Heart right ventricle (tissue), 16 donors: ENCODE results near the gene CORO1C. TPM values are rescaled to one million over a fixed set of nuclear protein-coding genes. Genes with fewer than 3 reads are reported as not detected.

Experiments used
- ATAC-seq, 8 donors: fragments of 200-7000 bp; cut with Tn5 transposase; one replicate each; pipeline ENCODE4 v1.9.1; 2020; ENCODE audit warnings: mild to moderate bottlenecking in 8 of 8, moderate library complexity in 8 of 8, moderate number of reproducible peaks in 1 of 8
- DNase-seq, 2 donors: peaks; one replicate each; pipeline ENCODE4 v3.0.0-alpha.2; 2020
- H3K27ac ChIP-seq, 10 donors: fragments of 200-600 bp; sonication (generic) in 2 of 10; one replicate each; pipeline versions ENCODE4 v1.5.0 to v1.8.0; 2020 to 2022; ENCODE audit warnings: mild to moderate bottlenecking in 3 of 10
- H3K27me3 ChIP-seq, 7 donors: fragments of 200-600 bp; one replicate each; pipeline ENCODE4 v1.8.0; 2021 to 2022; ENCODE audit warnings: mild to moderate bottlenecking in 2 of 7
- H3K36me3 ChIP-seq, 9 donors: fragments of 200-600 bp; sonication (generic) in 1 of 9; one replicate each; pipeline versions ENCODE4 v1.5.0 to v1.8.0; 2020 to 2022; ENCODE audit warnings: mild to moderate bottlenecking in 2 of 9
- H3K4me1 ChIP-seq, 9 donors: fragments of 200-600 bp; sonication (generic) in 1 of 9; one replicate each; pipeline versions ENCODE4 v1.5.0 to v1.8.0; 2020 to 2022; ENCODE audit warnings: mild to moderate bottlenecking in 4 of 9
- H3K4me3 ChIP-seq, 10 donors: fragments of 200-600 bp; sonication (generic) in 2 of 10; one replicate each; pipeline versions ENCODE4 v1.5.0 to v1.8.0; 2020 to 2022; ENCODE audit warnings: mild to moderate bottlenecking in 7 of 10, moderate library complexity in 2 of 10
- H3K9me3 ChIP-seq, 11 donors: fragments of 200-600 bp in 10 of 11; sonication (generic) in 2 of 11; one replicate each; pipeline versions ENCODE4 v1.5.0 to v1.8.0; 2013 to 2022; ENCODE audit warnings: mild to moderate bottlenecking in 2 of 11, control low read depth in 1 of 11, moderate library complexity in 1 of 11
- WGBS, 2 donors: extraction: QIAGEN DNeasy Blood & Tissue Kit; methylation state at CpG; one replicate each; pipeline ENCODE4 v1.1.7; 2013; ENCODE audit warnings: inconsistent platforms in 1 of 2; 5-methylcytosine and 5-hydroxymethylcytosine counted together
- intact Hi-C, 10 donors: fragments of 100-400 bp; cut with DNase I; formaldehyde crosslinking; loops; one replicate each; pipeline versions ENCODE4 v1.11.1 to v1.14.2; 2022
- polyA plus RNA-seq, 2 donors: library from polyadenylated mRNA; stranded (reverse); fragments of 200-250 nt; gene quantifications; one replicate each; pipeline ENCODE4 v1.2.3, GENCODE V29; 2013
- total RNA-seq, 10 donors: library from RNA; stranded (reverse); fragmentation: NEBNext Ultra II Directional in 3 of 10; extraction: Animal tissue kit (Norgen Biotek cat#: 25700) in 3 of 10; gene quantifications; one replicate each; pipeline versions ENCODE4 v1.2.1 to v1.2.4, GENCODE V29; 2021 to 2023
- TF ChIP-seq, protein P1 (sequence below), 9 donors: fragments of 200-600 bp; sonication (generic) in 2 of 9; IDR thresholded peaks; one replicate each; pipeline versions ENCODE4 v1.5.0 to v1.8.0; 2021 to 2022; ENCODE audit warnings: antibody characterized with exemption in 9 of 9, mild to moderate bottlenecking in 5 of 9, moderate library complexity in 1 of 9
- donor health status: Arrhythmogenic right ventricular cardiomyopathy.
- donor health status: ischemic (EF 13 %, LVEDD 7.1; RV severe dilation, severe dysfunction).
- donor health status: healthy with polysubstance abuse.
- donor health status: DM: no; HTN: yes; CAD: no.
- donor health status: DM: no; HTN: no; CAD: no.
- donor health status: ischemic (EF 25% LVEDD 6.9; RV normal size, moderate dysfunction).
- donor health status: ischemic (EF 25% LVEDD 5.7; RV mildly dilated, moderate dysfunction).
- donor health status: healthy.
- donor health status: DM: yes; HTN: yes; CAD: no.
- donor health status: Ischemic cardiomyopathy.
- donor health status: ischemic (EF 35%, LVEDD 5.7; RV mildly dilated, moderate dysfunction).
- donor health status: nonischemic (EF 11% LVEDD 7.7; RV severe dilation, severe dysfunction).
- donor health status: DM: yes; HTN: yes; CAD: no.
- donor health status: PGD.
- donor health status: ischemic (EF 29% LVEDD 5.4; RV normal size, mild dysfunction).
- donor health status: nonischemic (EF 23%, LVEDD 6.1; RV moderate dilation, normal function).

The CORO1C gene
- total and polyA plus RNA-seq, 12 donors, result 25.5 to 88.6 (median 58.2) TPM

DNA sequence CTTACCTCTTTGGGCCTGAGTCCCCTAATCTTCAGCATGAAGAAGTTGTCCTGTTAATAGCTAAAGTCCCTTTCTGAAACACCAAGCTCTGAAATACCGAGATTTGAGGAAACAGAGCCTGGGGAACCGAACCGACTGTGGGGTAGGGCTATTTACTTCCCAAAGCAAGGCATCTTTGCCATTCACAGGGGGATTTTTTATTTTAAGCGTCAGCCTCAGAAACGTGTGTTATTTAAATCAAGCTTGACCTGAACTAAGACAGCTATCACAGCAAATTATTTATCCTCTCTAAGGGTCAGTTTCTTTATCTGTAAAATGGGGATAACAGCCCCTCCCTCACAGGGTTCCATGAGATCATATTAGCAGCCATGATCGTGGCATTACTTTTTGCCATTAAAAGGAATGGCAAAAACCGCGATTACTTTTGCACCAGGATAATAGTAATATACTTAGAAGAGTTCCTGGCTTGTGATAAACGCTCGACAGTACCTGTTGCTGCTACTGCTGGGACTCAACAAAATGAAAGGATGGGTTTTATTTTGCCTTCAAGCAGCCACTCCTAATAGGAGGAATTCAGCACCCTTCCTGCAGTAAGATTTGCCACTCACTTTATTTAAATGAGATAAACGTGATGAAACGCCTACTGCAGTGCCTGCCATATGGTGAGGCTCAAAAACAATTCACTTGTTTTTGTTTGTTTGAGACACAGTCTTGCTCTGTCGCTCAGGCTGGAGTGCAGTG is 1.3 kb upstream of the CORO1C start:
- ATAC-seq (no peak), DNase-seq (no peak)
- Histone ChIP-seq H3K9me3 (peaks cover 0 to under 1% (median 0%) of the 10 kb centered on the region in 11 donors), H3K27ac (peak overlapping the region; percentile 95 to 99 (median 98)), H3K4me1 (peaks cover 0 to 45% (median 23%) of the 10 kb centered on the region in 9 donors), H3K27me3 (no peaks in the 10 kb centered on the region), H3K36me3 (no peaks in the 10 kb centered on the region), H3K4me3 (peak overlapping the region in 9 of 10 donors; percentile 18 to 98 (median 90))
- 66% methylated on average over 13 of the region's 13 CpGs for WGBS, 2 donors
- intact Hi-C loops, result loop anchor here (1.0 to 10.0 kb wide), 12 partner anchors 35 to 170 kb away; partner anchors contain the start of genes ISCU (in 2 of the 10), SART3 (in 2 of the 10) and SSH1 (in 2 of the 10)
- TF ChIP-seq, protein P1, sequence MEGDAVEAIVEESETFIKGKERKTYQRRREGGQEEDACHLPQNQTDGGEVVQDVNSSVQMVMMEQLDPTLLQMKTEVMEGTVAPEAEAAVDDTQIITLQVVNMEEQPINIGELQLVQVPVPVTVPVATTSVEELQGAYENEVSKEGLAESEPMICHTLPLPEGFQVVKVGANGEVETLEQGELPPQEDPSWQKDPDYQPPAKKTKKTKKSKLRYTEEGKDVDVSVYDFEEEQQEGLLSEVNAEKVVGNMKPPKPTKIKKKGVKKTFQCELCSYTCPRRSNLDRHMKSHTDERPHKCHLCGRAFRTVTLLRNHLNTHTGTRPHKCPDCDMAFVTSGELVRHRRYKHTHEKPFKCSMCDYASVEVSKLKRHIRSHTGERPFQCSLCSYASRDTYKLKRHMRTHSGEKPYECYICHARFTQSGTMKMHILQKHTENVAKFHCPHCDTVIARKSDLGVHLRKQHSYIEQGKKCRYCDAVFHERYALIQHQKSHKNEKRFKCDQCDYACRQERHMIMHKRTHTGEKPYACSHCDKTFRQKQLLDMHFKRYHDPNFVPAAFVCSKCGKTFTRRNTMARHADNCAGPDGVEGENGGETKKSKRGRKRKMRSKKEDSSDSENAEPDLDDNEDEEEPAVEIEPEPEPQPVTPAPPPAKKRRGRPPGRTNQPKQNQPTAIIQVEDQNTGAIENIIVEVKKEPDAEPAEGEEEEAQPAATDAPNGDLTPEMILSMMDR (IDR thresholded peaks at IDR 0.05), result no peak

DNA sequence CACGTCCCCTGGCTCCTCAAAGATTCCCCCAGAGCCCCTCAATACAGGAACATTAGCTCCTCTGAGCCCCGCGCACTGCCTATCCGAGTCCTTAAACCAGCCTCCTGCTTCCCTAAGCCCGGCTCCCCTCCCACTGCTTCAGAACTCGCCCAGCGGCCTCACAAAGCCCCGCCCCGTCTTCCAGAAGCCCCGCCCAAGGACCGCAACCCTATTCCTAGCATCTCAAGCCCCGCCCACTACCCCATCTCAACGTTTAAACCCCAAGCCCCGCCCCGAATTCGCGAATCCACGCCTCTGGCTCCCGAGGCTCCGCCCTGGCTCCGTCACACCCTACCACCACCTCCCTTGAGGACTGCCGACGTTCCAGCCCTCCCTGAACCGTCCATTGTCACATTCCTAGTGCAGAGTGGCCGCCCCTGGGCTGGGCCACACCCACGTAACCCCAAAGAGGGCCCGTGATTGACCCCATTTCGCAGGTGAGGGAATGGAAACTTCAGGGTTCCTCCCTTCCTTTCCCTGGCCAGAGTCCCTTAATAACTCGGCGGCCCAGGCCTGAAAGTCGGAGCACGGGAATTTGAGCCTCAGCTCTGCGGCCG is 646 bp upstream of the CORO1C start:
- intact Hi-C loops, result loop anchor here (1.0 to 10.0 kb wide), 16 partner anchors 35 to 170 kb away; partner anchors contain the start of genes ISCU (in 2 of the 10), SART3 (in 2 of the 10) and SSH1 (in 2 of the 10)
- peak overlapping the region; percentile 95 to 99 (median 98) for H3K27ac ChIP-seq
- H3K9me3 ChIP-seq, result no peaks in the 10 kb centered on the region
- no peaks in the 10 kb centered on the region for H3K36me3 ChIP-seq
- no peaks in the 10 kb centered on the region for H3K27me3 ChIP-seq
- WGBS, 2 donors, result 1% methylated on average over 34 of the region's 34 CpGs
- peak; percentile 99 to 100 for DNase-seq
- TF ChIP-seq, protein P1 (IDR thresholded peaks at IDR 0.05), result peak in 2 of 9 donors; percentile 1 to 10
- peak overlapping the region; percentile 76 to 98 (median 91) for H3K4me3 ChIP-seq
- peaks cover 0 to 51% (median 25%) of the 10 kb centered on the region in 9 donors for H3K4me1 ChIP-seq
- ATAC-seq, result peak; percentile 81 to 93 (median 89)

GRCh38 chr12:108730365-108731104 is 783 bp downstream of the CORO1C start:
- TF ChIP-seq, protein P1 (IDR thresholded peaks at IDR 0.05), result no peak
- H3K36me3 ChIP-seq, result no peaks in the 10 kb centered on the region
- no peaks in the 10 kb centered on the region for H3K27me3 ChIP-seq
- WGBS, 2 donors, result 0 to 1% methylated on average over 37 to 45 of the region's 45 CpGs
- ATAC-seq, result peak; percentile 8 to 37 (median 16)
- intact Hi-C loops, result loop anchor here (1.0 to 10.0 kb wide), 15 partner anchors 37 to 168 kb away; partner anchors contain the start of genes ISCU (in 2 of the 10), SART3 (in 2 of the 10) and SSH1 (in 2 of the 10)
- H3K4me1 ChIP-seq, result peaks cover 0 to 65% (median 33%) of the 10 kb centered on the region in 9 donors
- DNase-seq, result peak; percentile 64 to 72
- H3K27ac ChIP-seq, result peak overlapping the region; percentile 95 to 99 (median 98)
- H3K9me3 ChIP-seq, result no peaks in the 10 kb centered on the region
- H3K4me3 ChIP-seq, result peak overlapping the region; percentile 76 to 98 (median 91)
